IMR-90 (cell line): ENCODE measurements around the gene KRT33A. TPM values are rescaled to one million over a fixed set of nuclear protein-coding genes. Genes with fewer than 3 reads are reported as not detected.

Source experiments
- ATAC-seq: fragments of 200-7000 bp; cut with Tn5 transposase; 2 replicates; pipeline ENCODE4 v1.9.1; 2020; ENCODE audit warnings: low read depth, mild to moderate bottlenecking, moderate library complexity
- BruUV-seq: library from RNA; stranded (reverse); fragments of 400-500 nt; replicated peaks from 2 replicates; lab custom pipeline; 2021; lab: Mats Ljungman, UMichigan
- CTCF ChIA-PET: fragments of 300-600 bp; formaldehyde crosslinking; extraction: SDS; loops from one replicate; lab custom pipeline; 2021; ENCODE audit warnings: antibody characterized with exemption; lab: Yijun Ruan, JAX
- POLR2A ChIA-PET: fragments of 300-600 bp; sonication (Branson Sonifier 250); formaldehyde crosslinking; loops from one replicate; lab custom pipeline; 2022; ENCODE audit warnings: antibody characterized with exemption; ENCODE audit not compliant: unreplicated experiment; lab: Charles Lee
- DNase-seq: peaks from one replicate; pipeline ENCODE4 v3.0.0; 2013
- H2AFZ ChIP-seq: replicated peaks from 2 replicates; pipeline ENCODE3; 2013; ENCODE audit warnings: low read length, mild to moderate bottlenecking; ENCODE audit not compliant: poor library complexity
- H2AK5ac ChIP-seq: 2 replicates; pipeline ENCODE4 v1.6.1; 2013; ENCODE audit warnings: low read depth, low read length, inconsistent platforms
- H2AK9ac ChIP-seq: replicated peaks from 2 replicates; pipeline ENCODE3; 2013; ENCODE audit warnings: mild to moderate bottlenecking, low read depth, low read length, moderate library complexity; ENCODE audit not compliant: poor library complexity
- H2BK120ac ChIP-seq: 2 replicates; pipeline ENCODE4 v1.6.1; 2013; ENCODE audit warnings: low read depth, low read length, inconsistent platforms
- H2BK15ac ChIP-seq: 3 replicates; pipeline ENCODE4 v1.6.1; 2013; ENCODE audit warnings: low read depth, low read length, inconsistent platforms
- H2BK20ac ChIP-seq: 2 replicates; pipeline ENCODE4 v1.6.1; 2013; ENCODE audit warnings: low read depth, mild to moderate bottlenecking, inconsistent platforms, low read length, moderate library complexity
- H2BK5ac ChIP-seq: 2 replicates; pipeline ENCODE4 v1.6.1; 2013; ENCODE audit warnings: mild to moderate bottlenecking, low read depth, low read length, inconsistent platforms; ENCODE audit not compliant: poor library complexity, severe bottlenecking
- H3K14ac ChIP-seq: replicated peaks from 2 replicates; pipeline ENCODE4 v1.6.1; 2013; ENCODE audit warnings: low read depth, low read length, inconsistent platforms
- H3K18ac ChIP-seq: 2 replicates; pipeline ENCODE4 v1.6.1; 2013; ENCODE audit warnings: low read depth, low read length, control low read depth
- H3K23ac ChIP-seq: 2 replicates; pipeline ENCODE4 v1.6.1; 2013; ENCODE audit warnings: low read depth, low read length, inconsistent platforms
- H3K27ac ChIP-seq: 2 replicates; pipeline ENCODE4 v1.5.1; 2013; ENCODE audit warnings: mild to moderate bottlenecking, control low read depth, low read length; ENCODE audit not compliant: insufficient read depth
- H3K27me3 ChIP-seq: 2 replicates; pipeline ENCODE4 v1.6.1; 2013; ENCODE audit warnings: low read length; ENCODE audit not compliant: control insufficient read depth, insufficient read depth
- H3K36me3 ChIP-seq: 2 replicates; pipeline ENCODE4 v1.6.1; 2013; ENCODE audit warnings: low read length, mixed read lengths; ENCODE audit not compliant: control insufficient read depth, insufficient read depth
- H3K4ac ChIP-seq: 2 replicates; pipeline ENCODE4 v1.6.1; 2013; ENCODE audit warnings: low read depth, low read length, inconsistent platforms
- H3K4me1 ChIP-seq: 2 replicates; pipeline ENCODE4 v1.6.1; 2013; ENCODE audit warnings: low read length, mixed read lengths; ENCODE audit not compliant: control insufficient read depth, insufficient read depth
- H3K4me2 ChIP-seq: 2 replicates; pipeline ENCODE4 v1.6.1; 2013; ENCODE audit warnings: low read depth, mild to moderate bottlenecking, control low read depth, low read length, moderate library complexity
- H3K4me3 ChIP-seq: 2 replicates; pipeline ENCODE4 v1.5.1; 2013; ENCODE audit warnings: low read depth, mild to moderate bottlenecking, control low read depth, low read length, moderate library complexity; ENCODE audit not compliant: insufficient read depth
- H3K56ac ChIP-seq: 2 replicates; pipeline ENCODE4 v1.6.1; 2013; ENCODE audit warnings: low read length, inconsistent platforms; ENCODE audit not compliant: insufficient read depth; ENCODE audit errors: extremely low read depth
- H3K79me1 ChIP-seq, 2 experiments: 2 replicates each; pipeline ENCODE4 v1.6.1; 2013; ENCODE audit warnings: low read length in 2 of 2, inconsistent platforms in 1 of 2, low read depth in 1 of 2
- H3K9ac ChIP-seq: 2 replicates; pipeline ENCODE4 v1.6.1; 2013; ENCODE audit warnings: low read depth, low read length, control low read depth
- H3K9me1 ChIP-seq: 2 replicates; pipeline ENCODE4 v1.6.1; 2013; ENCODE audit warnings: low read length, inconsistent platforms; ENCODE audit not compliant: insufficient read depth
- H3K9me3 ChIP-seq: 2 replicates; pipeline ENCODE4 v1.6.1; 2013; ENCODE audit warnings: low read length; ENCODE audit not compliant: control insufficient read depth, insufficient read depth
- H4K20me1 ChIP-seq: 2 replicates; pipeline ENCODE4 v1.6.1; 2013; ENCODE audit warnings: low read length, inconsistent platforms; ENCODE audit not compliant: insufficient read depth
- H4K5ac ChIP-seq: 2 replicates; pipeline ENCODE4 v1.6.1; 2013; ENCODE audit warnings: mild to moderate bottlenecking, low read depth, low read length, control low read depth
- H4K8ac ChIP-seq, 2 experiments: 2 replicates each; pipeline ENCODE4 v1.6.1; 2013; ENCODE audit warnings: low read depth in 2 of 2, low read length in 2 of 2, control low read depth in 1 of 2, inconsistent platforms in 1 of 2
- H4K91ac ChIP-seq: 2 replicates; pipeline ENCODE4 v1.6.1; 2013; ENCODE audit warnings: low read depth, low read length, inconsistent platforms; ENCODE audit not compliant: insufficient read depth
- CEBPB ChIP-seq: IDR thresholded peaks from 2 replicates; pipeline ENCODE4 v1.6.1; 2012; ENCODE audit warnings: low read depth, low read length, improper control_type of control experiment
- CHD1 ChIP-seq: IDR thresholded peaks from 2 replicates; pipeline ENCODE4 v1.6.1; 2012; ENCODE audit warnings: low read depth, low read length, improper control_type of control experiment
- FOS ChIP-seq: fragments of 150-350 bp; IDR thresholded peaks from 2 replicates; pipeline ENCODE4 v1.6.1; 2016; ENCODE audit warnings: low read depth, low read length
- MAFK ChIP-seq: IDR thresholded peaks from 2 replicates; pipeline ENCODE4 v1.6.1; 2012; ENCODE audit warnings: low read depth, low read length, improper control_type of control experiment
- MAZ ChIP-seq: IDR thresholded peaks from 2 replicates; pipeline ENCODE4 v1.6.1; 2012; ENCODE audit warnings: low read depth, mild to moderate bottlenecking, low read length, improper control_type of control experiment, moderate library complexity, borderline replicate concordance
- MXI1 ChIP-seq: IDR thresholded peaks from 2 replicates; pipeline ENCODE4 v1.6.1; 2012; ENCODE audit warnings: low read depth, mild to moderate bottlenecking, low read length, moderate library complexity, borderline replicate concordance
- NFE2L2 ChIP-seq: fragments of 150-350 bp; IDR thresholded peaks from 2 replicates; pipeline ENCODE4 v1.6.1; 2016; ENCODE audit warnings: low read depth, mild to moderate bottlenecking, low read length
- POLR2A ChIP-seq: IDR thresholded peaks from 2 replicates; pipeline ENCODE4 v1.6.1; 2012; ENCODE audit warnings: mild to moderate bottlenecking, low read depth, low read length
- RAD21 ChIP-seq: IDR thresholded peaks from 2 replicates; pipeline ENCODE4 v1.6.1; 2012; ENCODE audit warnings: low read length, improper control_type of control experiment
- RCOR1 ChIP-seq: IDR thresholded peaks from 2 replicates; pipeline ENCODE4 v1.6.1; 2012; ENCODE audit warnings: mild to moderate bottlenecking, low read length, improper control_type of control experiment; ENCODE audit not compliant: insufficient replicate concordance
- RFX5 ChIP-seq: IDR thresholded peaks from 2 replicates; pipeline ENCODE4 v1.8.0; 2012; ENCODE audit warnings: low read depth, mild to moderate bottlenecking, low read length, moderate library complexity
- SMC3 ChIP-seq: fragments of 150-350 bp; IDR thresholded peaks from 2 replicates; pipeline ENCODE4 v1.6.1; 2016; ENCODE audit warnings: low read depth, mild to moderate bottlenecking, antibody characterized with exemption, low read length, moderate library complexity
- WGBS, 2 experiments: methylation state at CpG; one replicate each; pipeline versions ENCODE4 v1.1.5 to v1.1.7; 2013; ENCODE audit warnings: missing lambda C conversion rate in 2 of 2; ENCODE audit not compliant: insufficient read length in 1 of 2; ENCODE audit errors: extremely low coverage in 2 of 2; 5-methylcytosine and 5-hydroxymethylcytosine counted together
- dilution Hi-C: fragments of 300-500 bp; cut with HindIII; formaldehyde crosslinking; loops from one replicate; pipeline ENCODE4 v1.14.3; 2018; ENCODE audit warnings: low sequenced_read_pairs; ENCODE audit not compliant: unreplicated experiment
- in situ Hi-C: fragments of 300-500 bp; cut with MboI; formaldehyde crosslinking; loops from 3 replicates; pipeline ENCODE4 v1.14.3; 2019; ENCODE audit warnings: low sequenced_read_pairs, inconsistent platforms, mixed read lengths
- intact Hi-C: fragments of 100-400 bp; cut with micrococcal nuclease; formaldehyde crosslinking; loops from 2 replicates; pipeline ENCODE4 v1.10.0; 2022
- polyA plus RNA-seq, 3 experiments: library from polyadenylated mRNA; depleted of rRNA; stranded (reverse); fragments of >200 nt; gene quantifications; 2 replicates each; pipeline ENCODE4 v1.2.3, GENCODE V29; 2012; ENCODE audit warnings: low replicate concordance in 1 of 3
- total RNA-seq: library from RNA; depleted of rRNA; stranded (reverse); fragments of >200 nt; gene quantifications from 2 replicates; pipeline ENCODE4 v1.2.3, GENCODE V29; 2012
- TF ChIP-seq, protein P1 (sequence below): fragments of 150-350 bp; IDR thresholded peaks from 2 replicates; pipeline ENCODE4 v1.6.1; 2016; ENCODE audit warnings: low read depth, mild to moderate bottlenecking, low read length, moderate library complexity, borderline replicate concordance
- TF ChIP-seq, protein P2 (sequence below): fragments of 150-350 bp; IDR thresholded peaks from 2 replicates; pipeline ENCODE4 v1.6.1; 2017; ENCODE audit warnings: mild to moderate bottlenecking, antibody characterized with exemption, low read length, low read depth
- TF ChIP-seq, protein P3 (sequence below): conservative IDR thresholded peaks from 2 replicates; pipeline ENCODE4 v1.5.1; 2012; ENCODE audit warnings: mild to moderate bottlenecking, low read depth, low read length, improper control_type of control experiment

KRT33A gene
- total and polyA plus RNA-seq, 2 of the 4 experiments (the other 2 are of a cell fraction) = not detected

DNA sequence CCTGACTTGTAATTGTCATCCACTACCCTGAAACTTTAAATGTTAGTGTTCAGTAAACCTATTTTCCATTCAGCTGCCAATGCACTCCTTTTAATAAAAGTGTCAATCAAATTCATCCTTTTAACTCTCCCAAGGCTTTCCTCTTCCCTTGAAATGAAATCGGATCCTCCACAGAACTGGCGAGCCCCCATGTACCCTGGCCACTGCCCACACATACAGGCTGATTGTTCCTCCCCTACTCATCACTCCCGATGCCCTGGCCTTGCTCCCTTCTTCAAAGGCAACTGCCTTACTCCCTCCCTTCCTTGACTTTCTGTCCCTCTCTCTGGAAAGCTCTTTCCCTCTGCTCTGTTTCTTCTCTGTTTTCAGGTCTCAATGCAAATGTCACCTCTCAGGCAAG is 7.6 kb downstream of the KRT33A start:
- ChIA-PET CTCF (interaction anchor here (0.6 kb wide), 2 partner anchors 481 to 880 kb away, joined by 3 to 5 read pairs; no protein-coding TSS in a partner anchor), POLR2A (no interaction called here)
- Histone ChIP-seq H3K9me1 (peaks cover 3% of the 10 kb centered on the region; the same call in 1 of the 2 replicates), H2BK120ac (no peak overlapping the region), H3K23ac (no peak overlapping the region), H3K4me2 (no peak overlapping the region), H4K5ac (no peak overlapping the region), H2AK9ac (no peak overlapping the region), H4K20me1 (no peaks in the 10 kb centered on the region), H3K56ac (no peak overlapping the region), H3K9me3 (peaks cover 7% of the 10 kb centered on the region), H2AK5ac (no peak overlapping the region), H3K18ac (no peak overlapping the region), H2BK20ac (no peak overlapping the region), H3K27ac (no peak overlapping the region), H3K36me3 (no peaks in the 10 kb centered on the region), H2AFZ (no peak overlapping the region), H3K4me1 (peaks cover 6% of the 10 kb centered on the region), H3K27me3 (no peaks in the 10 kb centered on the region), H3K9ac (no peak overlapping the region), H3K4ac (no peak overlapping the region), H4K91ac (no peak overlapping the region), H2BK15ac (no peak overlapping the region), H3K14ac (no peak overlapping the region), H3K79me1 (no peaks in the 10 kb centered on the region), H4K8ac (no peak overlapping the region), H3K4me3 (no peak overlapping the region), H2BK5ac (no peak overlapping the region)
- ATAC-seq = no peak
- intact Hi-C loops (no loop called here), in situ Hi-C loops (no loop called here), dilution Hi-C loops (no loop called here)
- no TSS peak for BruUV-seq
- no peak for DNase-seq
- TF ChIP-seq CEBPB = no peak
- no peak for TF ChIP-seq RAD21
- TF ChIP-seq SMC3 = no peak
- TF ChIP-seq, protein P1, sequence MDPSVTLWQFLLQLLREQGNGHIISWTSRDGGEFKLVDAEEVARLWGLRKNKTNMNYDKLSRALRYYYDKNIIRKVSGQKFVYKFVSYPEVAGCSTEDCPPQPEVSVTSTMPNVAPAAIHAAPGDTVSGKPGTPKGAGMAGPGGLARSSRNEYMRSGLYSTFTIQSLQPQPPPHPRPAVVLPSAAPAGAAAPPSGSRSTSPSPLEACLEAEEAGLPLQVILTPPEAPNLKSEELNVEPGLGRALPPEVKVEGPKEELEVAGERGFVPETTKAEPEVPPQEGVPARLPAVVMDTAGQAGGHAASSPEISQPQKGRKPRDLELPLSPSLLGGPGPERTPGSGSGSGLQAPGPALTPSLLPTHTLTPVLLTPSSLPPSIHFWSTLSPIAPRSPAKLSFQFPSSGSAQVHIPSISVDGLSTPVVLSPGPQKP = no peak
- TF ChIP-seq FOS = no peak
- TF ChIP-seq CHD1 = no peak
- TF ChIP-seq RFX5 = no peak
- TF ChIP-seq RCOR1 = no peak
- TF ChIP-seq MXI1 = no peak
- no peak for TF ChIP-seq NFE2L2
- TF ChIP-seq MAFK = no peak
- TF ChIP-seq, protein P2, sequence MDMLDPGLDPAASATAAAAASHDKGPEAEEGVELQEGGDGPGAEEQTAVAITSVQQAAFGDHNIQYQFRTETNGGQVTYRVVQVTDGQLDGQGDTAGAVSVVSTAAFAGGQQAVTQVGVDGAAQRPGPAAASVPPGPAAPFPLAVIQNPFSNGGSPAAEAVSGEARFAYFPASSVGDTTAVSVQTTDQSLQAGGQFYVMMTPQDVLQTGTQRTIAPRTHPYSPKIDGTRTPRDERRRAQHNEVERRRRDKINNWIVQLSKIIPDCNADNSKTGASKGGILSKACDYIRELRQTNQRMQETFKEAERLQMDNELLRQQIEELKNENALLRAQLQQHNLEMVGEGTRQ = no peak
- TF ChIP-seq, protein P3, sequence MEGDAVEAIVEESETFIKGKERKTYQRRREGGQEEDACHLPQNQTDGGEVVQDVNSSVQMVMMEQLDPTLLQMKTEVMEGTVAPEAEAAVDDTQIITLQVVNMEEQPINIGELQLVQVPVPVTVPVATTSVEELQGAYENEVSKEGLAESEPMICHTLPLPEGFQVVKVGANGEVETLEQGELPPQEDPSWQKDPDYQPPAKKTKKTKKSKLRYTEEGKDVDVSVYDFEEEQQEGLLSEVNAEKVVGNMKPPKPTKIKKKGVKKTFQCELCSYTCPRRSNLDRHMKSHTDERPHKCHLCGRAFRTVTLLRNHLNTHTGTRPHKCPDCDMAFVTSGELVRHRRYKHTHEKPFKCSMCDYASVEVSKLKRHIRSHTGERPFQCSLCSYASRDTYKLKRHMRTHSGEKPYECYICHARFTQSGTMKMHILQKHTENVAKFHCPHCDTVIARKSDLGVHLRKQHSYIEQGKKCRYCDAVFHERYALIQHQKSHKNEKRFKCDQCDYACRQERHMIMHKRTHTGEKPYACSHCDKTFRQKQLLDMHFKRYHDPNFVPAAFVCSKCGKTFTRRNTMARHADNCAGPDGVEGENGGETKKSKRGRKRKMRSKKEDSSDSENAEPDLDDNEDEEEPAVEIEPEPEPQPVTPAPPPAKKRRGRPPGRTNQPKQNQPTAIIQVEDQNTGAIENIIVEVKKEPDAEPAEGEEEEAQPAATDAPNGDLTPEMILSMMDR = no peak
- no peak for TF ChIP-seq POLR2A
- no peak for TF ChIP-seq MAZ
- WGBS, 2 experiments = 33% methylated on average over 2 of the region's 3 CpGs; no CpG with 5 or more reads in 1 of the 2 experiments
